NCI-H69 (cell line): Measurements from ENCODE around the gene FAM107B.
A peak's percentile ranks its signal among the peaks of the same experiment; 100 is the strongest.
"Not testable (repeated sequence)": the region's sequence is repeated elsewhere in the genome, so short reads cannot be mapped to it uniquely, and the experiment has no call there.

Experiments
- DNase-seq: peaks from one replicate; lab custom pipeline; 2025; lab: John Stamatoyannopoulos, UW

FAM107B gene

DNA sequence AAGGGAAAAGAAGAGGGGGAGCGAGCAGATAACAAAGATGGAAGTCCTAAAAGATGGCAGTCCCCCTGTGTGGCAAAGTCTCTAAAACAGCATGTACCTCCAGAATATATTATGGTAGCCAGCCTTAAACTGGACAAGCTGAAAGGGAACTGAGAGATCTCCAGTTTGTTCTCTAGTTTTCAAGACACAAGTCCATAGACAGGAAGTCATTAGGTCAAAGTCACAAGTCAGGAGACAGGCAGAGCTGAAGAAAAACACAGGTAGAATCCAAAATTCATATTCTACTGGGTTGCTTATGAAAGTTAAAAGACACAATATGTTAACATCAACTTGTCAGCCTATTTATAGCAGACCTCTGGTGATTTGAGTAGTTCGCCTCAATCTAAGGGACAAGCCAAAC, 38.7 kb downstream of the FAM107B start:
- DNase-seq, result no peak

DNA sequence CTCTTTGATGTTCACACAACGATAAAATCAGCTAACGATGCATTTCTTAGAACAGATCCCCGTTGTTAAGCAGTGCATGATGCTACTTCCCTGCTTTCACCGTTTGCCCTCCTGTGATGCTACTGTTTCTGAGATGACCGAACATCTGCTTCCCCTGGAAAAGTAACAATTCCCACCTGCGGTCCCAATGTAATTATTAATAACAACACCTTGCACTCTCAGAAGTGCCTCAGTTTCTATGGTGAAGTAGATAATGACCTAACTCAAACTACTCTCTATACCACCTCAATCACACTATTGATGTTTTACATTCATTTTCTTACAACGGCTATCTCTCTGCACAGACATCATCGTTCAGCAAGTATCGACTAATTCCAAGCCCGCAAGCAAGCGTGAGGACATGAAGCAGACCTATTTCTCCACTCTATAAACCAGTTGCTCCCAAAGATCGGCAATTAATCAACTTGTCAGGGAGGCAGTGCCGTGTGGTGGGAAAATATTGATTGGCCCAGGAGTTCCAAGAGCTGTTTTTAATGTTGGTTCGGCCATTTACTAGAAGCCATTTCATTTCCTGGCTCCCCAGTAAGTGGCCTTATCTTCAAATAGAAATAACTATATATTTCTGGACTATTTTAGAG, 42.7 kb downstream of the FAM107B start:
- DNase-seq, result peak; percentile 79

DNA sequence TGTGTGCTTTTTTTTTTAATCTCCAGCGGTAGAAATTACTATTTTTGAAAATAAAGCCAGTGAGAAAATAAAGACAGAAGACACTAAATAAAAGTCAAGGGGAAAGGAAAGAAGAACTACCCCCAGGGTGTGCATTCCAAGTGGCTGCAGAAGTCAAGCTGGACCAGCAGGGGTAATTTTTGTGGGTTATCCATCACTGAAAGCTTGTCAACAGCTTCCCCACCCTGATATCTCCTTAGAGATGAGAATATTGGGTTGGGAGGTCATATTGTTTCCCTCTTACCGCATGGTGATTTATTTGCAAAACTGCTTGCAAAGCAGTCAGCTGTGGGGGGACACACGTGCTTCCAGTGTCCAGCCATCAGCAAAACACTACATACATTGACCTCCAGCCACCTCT, 46.4 kb downstream of the FAM107B start:
- no peak for DNase-seq

DNA sequence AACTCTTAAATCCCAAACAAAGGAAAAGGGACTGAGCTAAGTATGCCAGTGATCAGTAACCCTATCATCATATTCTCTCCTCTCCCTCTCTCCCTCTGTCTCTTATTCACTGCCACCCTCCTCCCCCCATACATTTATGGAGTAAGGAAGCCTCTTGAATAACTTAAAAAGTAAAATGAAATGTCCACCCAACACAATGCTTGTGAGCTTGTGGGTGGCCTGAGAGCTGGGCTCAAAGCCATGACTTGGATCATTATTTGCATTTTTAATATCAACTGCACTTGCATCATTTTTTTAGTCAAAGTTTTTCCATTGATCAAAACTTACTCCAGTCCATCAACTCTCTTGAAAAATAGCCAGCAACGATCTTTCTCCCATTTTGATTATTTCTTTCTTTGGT, 46.8 kb downstream of the FAM107B start:
- DNase-seq, result no peak

DNA sequence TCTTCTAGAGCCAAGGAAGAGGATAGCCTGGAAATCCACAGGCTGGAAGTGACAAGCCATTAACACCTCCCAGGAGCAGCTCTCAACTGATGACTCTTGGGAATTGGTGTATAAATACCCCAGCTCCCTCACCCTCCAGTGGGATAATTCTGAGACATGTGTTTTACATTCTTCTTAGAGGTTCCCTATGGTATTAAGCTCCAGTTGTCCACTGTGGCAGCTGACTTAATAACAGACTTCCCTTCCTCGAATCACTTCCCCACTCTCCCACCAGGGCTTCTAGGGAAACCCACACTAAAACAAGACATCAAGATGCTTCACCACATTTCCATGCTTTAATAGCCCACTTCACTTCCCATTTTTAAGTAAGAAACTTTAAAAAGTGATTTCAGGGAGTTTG, 47.2 kb downstream of the FAM107B start:
- peak; percentile 2 for DNase-seq

DNA sequence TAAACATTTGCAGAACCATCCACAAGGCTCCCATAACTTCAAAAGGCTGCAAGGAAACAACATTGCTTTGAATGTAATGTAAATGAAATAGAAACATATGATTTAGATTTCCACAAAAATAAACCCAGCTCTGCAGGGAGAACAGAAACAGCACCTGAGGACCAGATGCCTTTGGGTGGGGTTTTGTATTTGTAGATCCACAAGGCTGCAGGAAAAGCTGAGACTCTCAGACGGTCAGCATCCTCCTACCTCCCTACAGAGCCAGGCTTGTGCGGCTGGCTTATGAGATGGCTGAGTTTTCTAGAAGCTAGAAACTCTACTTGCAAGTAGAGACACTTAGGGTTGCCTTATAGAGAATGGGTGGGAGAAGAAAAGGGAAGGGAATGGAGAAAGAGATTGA, 49.8 kb downstream of the FAM107B start:
- DNase-seq, result no peak

DNA sequence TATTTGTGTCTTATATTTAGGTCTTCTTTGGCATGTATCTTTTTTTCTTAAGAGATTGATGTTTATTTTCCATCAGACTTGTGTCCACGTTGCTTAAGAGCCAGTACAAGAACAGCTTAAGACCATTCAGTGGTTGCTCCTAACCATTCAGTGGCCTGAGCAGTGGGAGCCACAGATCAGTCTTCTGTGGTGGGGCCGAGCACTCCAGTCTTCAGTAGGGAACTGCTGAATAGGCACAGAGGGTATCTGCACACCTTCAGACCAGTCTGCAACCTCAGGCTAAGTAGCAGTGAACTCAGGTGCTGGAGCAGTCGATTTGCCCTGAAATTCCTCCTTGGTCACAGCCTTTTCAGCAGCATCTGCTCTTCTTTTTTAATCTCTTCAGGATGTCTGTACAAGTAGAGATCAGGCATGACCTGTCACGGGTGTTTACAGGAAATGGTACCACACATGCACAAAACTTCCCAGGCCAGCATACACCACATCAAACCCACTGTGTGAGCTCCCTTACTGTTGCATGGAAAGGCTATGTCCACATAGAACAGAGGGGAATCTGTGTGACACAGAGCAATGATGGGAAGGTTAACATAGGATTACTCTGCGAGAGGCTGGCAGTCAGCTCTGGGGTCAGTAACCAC, 51.5 kb downstream of the FAM107B start:
- no peak for DNase-seq

DNA sequence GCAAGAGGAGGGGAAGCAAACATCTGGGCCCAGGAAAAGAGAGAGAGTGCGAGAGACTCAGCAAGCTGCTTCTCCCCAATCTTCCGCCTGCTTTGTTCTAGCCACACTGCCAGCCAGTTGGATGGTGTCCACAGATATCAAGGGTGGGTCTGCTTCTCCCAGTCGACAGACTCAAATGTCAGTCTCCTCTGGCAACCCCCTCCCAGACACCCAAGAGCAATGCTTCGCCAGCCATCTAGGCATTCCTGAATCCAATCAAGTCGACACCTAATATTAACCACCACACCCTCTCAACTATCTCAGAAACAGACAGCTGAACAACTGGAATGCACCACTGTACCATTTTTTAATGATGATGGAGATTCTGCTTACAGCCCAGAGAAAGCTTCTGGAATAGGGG, 57.1 kb downstream of the FAM107B start:
- no peak for DNase-seq

DNA sequence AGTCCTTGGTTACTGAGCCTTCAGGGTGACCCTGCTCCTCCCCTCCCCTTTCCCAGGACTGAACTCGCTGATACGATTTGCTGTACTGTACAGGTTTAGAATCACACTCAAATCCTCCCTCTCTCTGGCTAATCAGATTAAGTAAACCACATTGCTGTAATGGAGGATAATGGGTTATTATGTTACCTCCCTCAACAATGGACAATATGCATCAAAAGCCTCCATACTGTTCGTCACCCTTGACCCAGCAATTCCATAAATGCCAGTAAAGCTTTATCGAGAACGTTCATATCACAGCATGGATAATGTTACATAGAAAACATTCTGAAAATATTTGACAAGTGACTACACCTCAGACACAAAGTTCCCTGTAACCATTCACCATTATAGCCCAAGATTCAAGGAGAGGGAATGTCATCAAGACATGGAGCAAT, 61.7 kb downstream of the FAM107B start:
- no peak for DNase-seq

DNA sequence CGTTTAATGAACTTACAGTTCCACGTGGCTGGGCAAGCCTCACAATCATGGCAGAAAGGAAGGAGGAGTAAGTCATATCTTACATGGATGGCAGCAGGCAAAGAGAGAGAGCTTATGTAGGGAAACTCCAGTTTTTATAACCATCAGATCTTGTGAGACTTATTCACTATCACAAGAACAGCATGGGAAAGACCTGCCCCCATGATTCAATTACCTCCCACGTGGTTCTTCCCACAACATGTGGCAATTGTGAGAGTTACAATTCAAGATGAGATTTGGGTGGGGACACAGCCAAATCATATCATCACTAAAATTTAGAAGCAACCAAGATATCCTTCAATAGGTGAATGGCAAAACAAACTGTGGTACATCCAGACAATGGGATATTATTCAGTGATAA, 65.4 kb downstream of the FAM107B start:
- not testable (repeated sequence) for DNase-seq

DNA sequence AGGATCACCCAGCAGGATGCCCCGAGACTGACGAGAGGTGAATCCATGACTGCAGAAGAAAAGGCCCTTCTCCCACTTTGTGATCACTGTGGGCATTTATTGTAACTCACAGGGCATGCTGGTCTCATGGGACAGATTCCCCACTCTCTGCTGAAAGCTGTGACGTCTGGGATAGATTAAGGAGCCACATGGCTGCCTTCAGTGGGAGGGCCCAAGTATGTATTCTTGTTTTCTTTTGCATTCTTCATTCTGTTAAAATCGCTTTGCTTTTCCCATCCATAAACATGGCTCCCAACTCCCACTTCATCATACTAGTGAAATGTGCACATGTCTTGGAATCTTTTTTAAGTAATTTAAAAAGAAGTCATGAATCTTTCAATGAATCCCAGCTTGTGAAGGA, 67.2 kb downstream of the FAM107B start:
- no peak for DNase-seq

DNA sequence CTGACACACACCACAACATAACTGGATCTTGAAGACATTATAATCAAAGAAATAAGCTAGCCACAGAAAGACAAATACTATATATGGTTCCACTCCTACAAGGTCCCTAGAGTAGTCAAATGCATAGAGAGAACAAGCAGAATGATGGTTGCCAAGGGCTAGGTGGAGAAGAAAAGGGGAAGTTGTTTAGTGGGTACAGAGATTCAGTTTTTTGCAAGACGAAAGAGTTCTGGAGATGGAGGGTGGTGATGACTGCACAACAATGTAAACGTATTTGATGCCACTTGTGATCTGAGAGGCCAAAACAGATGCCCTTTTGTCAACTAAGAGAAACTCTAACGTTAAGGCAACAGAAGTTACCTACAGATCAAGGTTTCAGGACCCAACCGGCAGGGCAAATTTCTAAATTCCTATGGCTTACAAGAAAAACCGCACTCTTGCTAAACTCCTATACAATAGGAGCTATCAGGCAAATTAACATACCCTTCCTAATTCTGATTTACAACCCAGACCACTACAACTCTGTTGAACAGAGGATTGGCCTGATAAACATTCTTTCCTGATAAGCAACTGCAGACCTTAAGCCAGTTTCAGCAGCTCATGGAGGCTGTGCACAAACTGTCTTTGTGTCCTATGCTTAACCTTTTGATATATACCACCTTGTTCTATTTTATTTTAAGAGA, 69.0 kb downstream of the FAM107B start:
- no peak for DNase-seq

DNA sequence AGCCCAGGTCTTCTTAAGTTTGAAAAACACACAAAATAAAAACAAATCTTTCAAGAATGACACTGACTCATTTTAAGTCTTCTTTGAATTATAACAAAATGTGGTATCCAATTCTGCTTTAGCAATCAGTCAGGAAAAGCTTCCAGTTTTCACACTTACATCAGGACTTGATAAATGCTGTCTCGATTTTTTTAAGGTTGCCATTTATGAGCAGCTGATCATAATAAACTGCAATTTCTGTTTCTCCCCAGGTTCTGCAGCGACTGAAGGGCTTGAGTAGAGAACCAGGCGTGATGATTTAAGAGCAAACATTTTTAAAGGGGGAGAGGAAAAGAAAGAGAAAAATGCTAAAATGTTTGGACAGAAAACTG, 71.1 kb downstream of the FAM107B start:
- DNase-seq, result no peak

DNA sequence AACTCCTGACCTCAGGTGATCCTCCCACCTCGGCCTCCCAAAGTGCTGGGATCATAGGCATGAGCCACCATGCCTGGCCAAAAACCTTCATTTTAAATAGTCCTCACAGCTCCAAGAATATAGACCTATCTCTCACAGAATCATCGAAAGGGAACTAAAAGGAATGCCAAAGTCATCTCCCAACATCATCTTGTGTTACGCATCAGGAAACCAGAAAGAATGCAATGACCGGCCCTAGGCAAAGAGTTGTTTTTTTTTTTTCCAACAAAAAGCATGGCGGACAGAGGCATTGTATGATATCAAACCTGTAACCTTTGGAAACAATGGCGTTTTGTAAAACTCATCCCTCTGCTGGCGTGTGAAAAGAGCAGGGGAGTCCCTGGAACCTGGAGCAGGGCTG, 73.2 kb downstream of the FAM107B start:
- no peak for DNase-seq

DNA sequence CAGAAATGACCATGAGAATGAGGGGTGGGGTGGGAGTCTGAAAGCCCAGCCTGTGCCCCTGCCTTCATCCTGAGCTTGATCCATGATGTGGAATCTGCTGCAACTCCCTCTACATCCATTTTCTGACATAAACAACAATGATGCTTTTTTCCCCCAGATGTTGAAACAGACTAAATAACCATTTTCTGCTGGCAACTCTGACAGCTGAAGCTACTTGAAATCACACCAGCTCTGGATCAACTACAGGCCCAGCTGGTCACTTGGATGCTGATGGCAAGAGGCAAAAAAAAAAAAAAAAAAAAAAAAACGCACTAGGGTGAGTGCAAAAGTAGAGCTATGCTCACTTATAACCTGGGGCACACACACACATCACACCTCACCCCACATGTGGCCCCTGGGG, 74.2 kb downstream of the FAM107B start:
- DNase-seq, result no peak

DNA sequence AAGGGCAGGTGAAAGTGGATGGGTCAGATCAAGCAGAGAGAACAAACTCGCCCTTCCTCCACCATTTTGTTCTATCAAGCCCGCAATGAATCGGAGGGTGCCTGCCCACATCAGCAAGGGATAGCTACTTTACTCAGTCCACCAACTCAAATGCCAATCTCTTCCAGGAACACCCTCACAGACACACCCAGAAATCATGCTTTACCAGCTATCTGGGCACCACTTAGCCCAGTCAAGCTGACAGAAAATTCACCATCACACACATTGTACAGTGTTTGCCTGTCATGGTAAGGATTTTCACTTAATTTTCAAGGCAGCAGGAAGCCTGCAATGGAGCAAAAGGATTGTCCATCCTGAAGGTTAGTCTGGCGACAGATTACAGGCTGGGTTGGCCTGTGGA, 75.2 kb downstream of the FAM107B start:
- no peak for DNase-seq

DNA sequence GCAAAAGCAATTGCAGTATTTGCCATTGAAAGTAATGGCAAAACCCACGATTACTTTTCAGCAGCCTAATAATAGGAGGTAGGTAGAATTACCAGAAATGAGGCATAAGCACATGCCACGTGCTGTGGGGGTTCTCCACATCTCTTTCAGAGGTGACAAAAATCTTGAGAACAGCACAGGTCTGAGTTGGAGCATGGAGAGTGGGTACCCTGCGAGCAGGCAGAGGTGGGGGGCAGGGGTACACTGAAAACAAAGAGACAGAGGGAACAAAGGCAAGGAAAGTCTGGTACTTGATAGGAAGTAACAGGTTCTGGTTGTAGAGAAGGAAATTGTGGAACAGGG, 75.9 kb downstream of the FAM107B start:
- DNase-seq, result no peak

DNA sequence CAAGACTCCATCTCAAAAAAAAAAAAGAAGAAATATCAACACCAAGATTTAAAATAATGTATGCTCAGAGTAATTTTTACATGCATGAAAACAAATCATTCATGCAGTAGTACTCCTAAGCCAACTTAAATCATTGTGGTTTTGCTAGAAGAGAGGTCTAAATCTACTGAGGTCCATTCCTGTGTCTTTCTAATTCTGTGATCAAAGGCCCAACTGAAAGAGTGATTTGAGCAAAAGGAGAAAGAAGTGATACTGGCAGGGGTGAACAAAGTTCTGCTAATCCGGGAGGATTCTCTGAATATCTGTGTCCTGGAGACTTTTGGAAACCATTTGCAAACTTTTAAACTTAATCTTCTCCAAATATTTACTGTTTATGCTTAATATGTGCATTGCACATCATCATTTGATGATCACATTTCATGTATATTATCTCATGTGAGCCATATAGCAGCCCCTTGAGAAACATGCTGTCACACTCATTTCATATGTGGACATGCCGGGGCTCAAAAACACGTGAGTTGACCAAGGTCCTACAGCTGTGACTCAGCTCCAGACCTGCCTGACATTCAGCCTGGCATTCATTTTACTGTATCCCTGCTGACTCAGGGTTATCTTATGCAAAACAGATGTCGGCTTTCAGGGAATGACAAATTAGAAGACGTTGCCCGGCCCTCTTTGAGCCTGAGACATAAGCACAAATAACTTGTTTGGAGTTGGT, 76.4 kb downstream of the FAM107B start:
- DNase-seq, result no peak

DNA sequence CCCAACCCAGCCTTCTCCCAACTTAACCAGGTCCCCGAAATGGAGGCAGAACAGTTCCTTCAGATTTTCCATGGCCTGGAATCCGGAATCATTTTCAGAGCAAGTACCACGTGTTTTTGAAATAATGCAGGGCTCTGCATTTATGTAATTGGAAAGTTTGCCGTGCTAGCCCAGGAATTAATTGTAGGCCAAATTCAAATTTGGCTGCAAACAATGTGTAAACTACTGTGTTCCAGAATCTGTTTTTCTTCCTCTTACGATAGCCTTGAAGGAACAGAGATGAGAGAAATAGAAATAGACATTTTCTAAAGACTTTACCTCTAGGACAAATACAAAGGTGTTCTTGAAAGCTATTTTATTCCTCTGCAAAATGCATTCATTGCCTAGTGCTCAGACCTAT, 77.4 kb downstream of the FAM107B start:
- no peak for DNase-seq

DNA sequence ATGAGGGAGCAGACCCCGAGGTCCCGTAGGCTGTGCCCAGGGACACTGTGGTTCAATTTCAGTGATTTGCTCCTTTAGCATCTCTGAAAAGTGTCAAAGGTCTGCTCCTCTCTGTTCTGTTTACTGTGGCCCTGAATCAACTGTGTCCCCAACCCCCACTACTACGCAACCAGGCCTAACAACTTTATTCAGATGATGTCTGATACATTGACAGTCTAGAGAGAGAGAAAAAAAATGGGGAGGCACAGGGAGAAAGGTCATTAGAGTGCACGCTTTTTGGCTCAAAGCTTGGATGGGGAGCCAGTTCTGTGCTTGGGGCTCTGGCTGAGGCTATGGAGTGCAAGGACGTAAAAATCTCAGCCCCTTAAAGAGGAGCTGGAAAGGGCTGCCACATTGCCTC, 77.9 kb downstream of the FAM107B start:
- DNase-seq, result no peak

DNA sequence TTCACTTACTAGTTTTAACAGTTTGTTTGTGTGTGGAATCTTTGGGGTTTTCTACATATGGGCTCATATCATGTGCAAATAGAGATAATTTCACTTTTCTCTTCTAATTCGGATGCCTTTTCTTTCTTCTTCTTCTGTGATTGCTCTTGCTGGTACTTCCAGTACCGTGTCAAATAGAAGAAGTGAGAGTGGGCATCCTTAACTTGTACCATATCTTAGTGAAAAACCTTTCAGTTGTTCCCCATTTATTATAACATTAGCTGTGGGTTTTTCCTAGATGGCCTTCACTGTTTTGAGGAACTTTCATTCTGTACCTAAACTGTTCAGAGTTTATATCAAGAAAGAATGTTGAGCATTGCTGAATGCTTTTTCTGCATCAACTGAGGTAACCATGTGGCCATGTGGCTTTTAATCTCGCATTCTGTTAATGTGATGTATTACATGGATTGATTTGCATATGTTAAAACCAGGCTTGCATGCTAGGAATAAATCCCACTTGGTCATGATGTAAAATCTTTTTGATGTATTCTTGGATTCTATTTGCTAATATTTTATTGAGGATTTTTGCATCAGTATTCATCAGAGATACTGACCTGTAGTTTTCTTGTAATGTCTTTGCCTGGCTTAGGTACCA, 78.7 kb downstream of the FAM107B start:
- DNase-seq, result no peak

DNA sequence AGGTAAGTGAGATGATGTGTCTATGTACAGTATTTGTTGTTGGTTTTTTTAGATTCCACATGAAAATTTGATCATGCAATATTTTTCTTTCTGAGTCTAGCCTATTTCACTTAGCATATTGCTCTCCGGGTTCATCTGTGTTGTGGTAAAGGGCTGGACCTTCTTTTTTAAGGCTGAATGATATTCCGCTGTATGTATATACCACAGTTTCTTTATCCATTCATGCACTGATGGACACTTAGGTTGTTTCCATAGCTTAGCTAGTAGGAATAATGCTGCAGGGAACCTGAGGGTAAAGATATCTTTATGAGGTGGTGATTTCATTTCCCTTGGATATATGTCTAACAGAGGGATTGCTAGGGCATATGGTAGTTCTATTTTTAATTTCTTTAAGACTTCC, 80.8 kb downstream of the FAM107B start:
- DNase-seq, result no peak
